Measurements from ENCODE around the gene RAB3A.

Gene RAB3A

GRCh38 chr19:18216789-18217188 lies 12.9 kb upstream of the RAB3A start:
- TF ChIP-seq TCF12 (IDR thresholded peaks at IDR 0.05; ENCODE audit: low read depth) (no peak), RAD21 (IDR thresholded peaks at IDR 0.05; ENCODE audit: low read depth) (no peak)

- TF ChIP-seq EGR1 (IDR thresholded peaks at IDR 0.05) (no peak), MAX (IDR thresholded peaks at IDR 0.05) (no peak), REST (IDR thresholded peaks at IDR 0.05; ENCODE audit: low read depth) (no peak), USF1 (IDR thresholded peaks at IDR 0.05) (no peak), CEBPB (IDR thresholded peaks at IDR 0.05) (no peak), NFIC (IDR thresholded peaks at IDR 0.05) (no peak), TCF12 (IDR thresholded peaks at IDR 0.05; ENCODE audit: low read depth) (no peak), RAD21 (IDR thresholded peaks at IDR 0.05; ENCODE audit: low read depth) (no peak), EP300 (IDR thresholded peaks at IDR 0.05; ENCODE audit: borderline replicate concordance) (no peak), TAF1 (IDR thresholded peaks at IDR 0.05; ENCODE audit: low read depth) (no peak)
Observed at GRCh38 chr19:18214779-18215433, 11.1 kb upstream of the RAB3A start.

- TF ChIP-seq TEAD4 (IDR thresholded peaks at IDR 0.05): no peak
Observed at GRCh38 chr19:18211683-18212082, 7.8 kb upstream of the RAB3A start.

GRCh38 chr19:18208098-18208951 lies 4.5 kb upstream of the RAB3A start:
- peak; percentile 83 for TF ChIP-seq RAD21 (IDR thresholded peaks at IDR 0.05; ENCODE audit: low read depth)
- no peak for TF ChIP-seq TAF1 (IDR thresholded peaks at IDR 0.05; ENCODE audit: low read depth)
- no peak for TF ChIP-seq NFIC (IDR thresholded peaks at IDR 0.05)
- peak; percentile 69; the same call in 1 of the 2 replicates for TF ChIP-seq ZBTB7A (IDR thresholded peaks at IDR 0.05; ENCODE audit: low read depth)

- TF ChIP-seq CREB1 (IDR thresholded peaks at IDR 0.05; ENCODE audit: low read depth) (no peak), NFIC (IDR thresholded peaks at IDR 0.05) (no peak), RAD21 (IDR thresholded peaks at IDR 0.05; ENCODE audit: low read depth) (no peak), TAF1 (IDR thresholded peaks at IDR 0.05; ENCODE audit: low read depth) (no peak), TCF12 (IDR thresholded peaks at IDR 0.05; ENCODE audit: low read depth) (no peak), CEBPB (IDR thresholded peaks at IDR 0.05) (no peak), MAX (IDR thresholded peaks at IDR 0.05) (no peak), ZBTB7A (IDR thresholded peaks at IDR 0.05; ENCODE audit: low read depth) (no peak), REST (IDR thresholded peaks at IDR 0.05; ENCODE audit: low read depth) (no peak), EGR1 (IDR thresholded peaks at IDR 0.05) (no peak), USF1 (IDR thresholded peaks at IDR 0.05) (no peak), FOXM1 (IDR thresholded peaks at IDR 0.05; ENCODE audit: borderline replicate concordance, low read depth) (no peak), EP300 (IDR thresholded peaks at IDR 0.05; ENCODE audit: borderline replicate concordance) (no peak), TEAD4 (IDR thresholded peaks at IDR 0.05) (no peak), YY1 (IDR thresholded peaks at IDR 0.05; ENCODE audit: low read depth) (no peak)
Observed at GRCh38 chr19:18206018-18206417, 2.2 kb upstream of the RAB3A start.

GRCh38 chr19:18205200-18205892 lies 1.5 kb upstream of the RAB3A start:
- TF ChIP-seq RAD21 (IDR thresholded peaks at IDR 0.05; ENCODE audit: low read depth) (no peak), ZBTB7A (IDR thresholded peaks at IDR 0.05; ENCODE audit: low read depth) (no peak), TCF12 (IDR thresholded peaks at IDR 0.05; ENCODE audit: low read depth) (no peak), TEAD4 (IDR thresholded peaks at IDR 0.05) (no peak), EGR1 (IDR thresholded peaks at IDR 0.05) (no peak), YY1 (IDR thresholded peaks at IDR 0.05; ENCODE audit: low read depth) (no peak), NFIC (IDR thresholded peaks at IDR 0.05) (no peak), EP300 (IDR thresholded peaks at IDR 0.05; ENCODE audit: borderline replicate concordance) (no peak), USF1 (IDR thresholded peaks at IDR 0.05) (no peak), CREB1 (IDR thresholded peaks at IDR 0.05; ENCODE audit: low read depth) (no peak), TAF1 (IDR thresholded peaks at IDR 0.05; ENCODE audit: low read depth) (no peak), CEBPB (IDR thresholded peaks at IDR 0.05) (no peak)

Measured in Ishikawa (cell line).